Measurements from ENCODE around the gene XPR1. TPM values are rescaled to one million over a fixed set of nuclear protein-coding genes. Genes with fewer than 3 reads are reported as not detected.
"Not testable (repeated sequence)": the region's sequence is repeated elsewhere in the genome, so short reads cannot be mapped to it uniquely, and the experiment has no call there.

Gene XPR1
- total and polyA plus RNA-seq, 2 donors (not counting 1 experiment from before 2014, with no cell fraction given): 2.8 to 22.3 TPM

- H3K27ac Mint-ChIP-seq: no peak overlapping the region
- H3K4me3 Mint-ChIP-seq: no peak overlapping the region
- Histone ChIP-seq H2AFZ (ENCODE audit: insufficient read depth, low read depth, low read length, poor library complexity, severe bottlenecking) (no peak overlapping the region), H3K9ac (ENCODE audit: low read length) (no peak overlapping the region), H3K27ac (ENCODE audit: low read length in 2 of 2) (no peak overlapping the region), H4K20me1 (ENCODE audit: control insufficient read depth, insufficient read depth, low read length, poor library complexity, severe bottlenecking) (peaks cover 4% of the 10 kb centered on the region), H3K36me3 (replicated peaks in 1 of 2; ENCODE audit: control extremely low read depth in 1 of 2, control insufficient read depth in 1 of 2, extremely low read depth in 1 of 2, insufficient read depth in 2 of 2, low read length in 1 of 2) (peaks cover 3 to 9% of the 10 kb centered on the region in 2 experiments), H3K27me3 (replicated peaks in 1 of 4; ENCODE audit: control extremely low read depth in 1 of 4, control insufficient read depth in 3 of 4, insufficient read depth in 4 of 4, low read length in 3 of 4) (no peaks in the 10 kb centered on the region), H3K4me1 (ENCODE audit: control insufficient read depth in 2 of 2, insufficient read depth in 2 of 2, low read length in 2 of 2) (no peaks in the 10 kb centered on the region), H3K4me3 (ENCODE audit: control extremely low read depth in 1 of 5, extremely low read depth in 1 of 5, insufficient read depth in 1 of 5, low read depth in 2 of 5, low read length in 4 of 5) (no peak overlapping the region), H3K79me2 (ENCODE audit: control insufficient read depth, insufficient read depth, low read length) (no peaks in the 10 kb centered on the region), H3K4me2 (replicated peaks; ENCODE audit: low read depth, low read length, poor library complexity, severe bottlenecking) (no peak overlapping the region), H3K9me3 (ENCODE audit: control extremely low read depth in 1 of 3, control insufficient read depth in 2 of 3, insufficient read depth in 1 of 3, low read length in 2 of 3) (peaks cover 0 to 1% (median 0%) of the 10 kb centered on the region in 3 donors)
- 100% methylated on average over 2 of the region's 2 CpGs for WGBS (ENCODE audit: insufficient coverage)
- no peaks in the 10 kb centered on the region for H3K27me3 Mint-ChIP-seq
- intact Hi-C loops (cut with micrococcal nuclease): no loop called here
- ATAC-seq (ENCODE audit: low read depth) (no peak), DNase-seq (no peak)
- H3K4me1 Mint-ChIP-seq: no peaks in the 10 kb centered on the region
- H3K9me3 Mint-ChIP-seq (ENCODE audit: insufficient read depth): no peaks in the 10 kb centered on the region
- CTCF ChIA-PET: no interaction called here
- no peak for TF ChIP-seq CTCF (IDR thresholded peaks at IDR 0.05)
- TF ChIP-seq EZH2 (IDR thresholded peaks at IDR 0.05; ENCODE audit: borderline replicate concordance, insufficient read depth, low read depth, low read length, poor library complexity, severe bottlenecking): no peak
- POLR2A ChIA-PET: no interaction called here
Observed at GRCh38 chr1:180821970-180822369, 190.1 kb downstream of the XPR1 start.

GRCh38 chr1:180831507-180831906 is 199.7 kb downstream of the XPR1 start:
- H3K4me1 Mint-ChIP-seq; H3K27ac Mint-ChIP-seq; H3K4me3 ChIP-seq (ENCODE audit: control extremely low read depth in 1 of 5, extremely low read depth in 1 of 5, insufficient read depth in 1 of 5, low read depth in 2 of 5, low read length in 4 of 5); H3K9ac ChIP-seq (ENCODE audit: low read length); DNase-seq; H3K27me3 Mint-ChIP-seq; POLR2A ChIA-PET; H3K4me1 ChIP-seq (ENCODE audit: control insufficient read depth in 2 of 2, insufficient read depth in 2 of 2, low read length in 2 of 2); H2AFZ ChIP-seq (ENCODE audit: insufficient read depth, low read depth, low read length, poor library complexity, severe bottlenecking); intact Hi-C loops (cut with micrococcal nuclease); H3K4me3 Mint-ChIP-seq; CTCF ChIA-PET; ATAC-seq (ENCODE audit: low read depth); H4K20me1 ChIP-seq (ENCODE audit: control insufficient read depth, insufficient read depth, low read length, poor library complexity, severe bottlenecking); H3K27ac ChIP-seq (ENCODE audit: low read length in 2 of 2); H3K27me3 ChIP-seq (replicated peaks in 1 of 4; ENCODE audit: control extremely low read depth in 1 of 4, control insufficient read depth in 3 of 4, insufficient read depth in 4 of 4, low read length in 3 of 4); H3K9me3 ChIP-seq (ENCODE audit: control extremely low read depth in 1 of 3, control insufficient read depth in 2 of 3, insufficient read depth in 1 of 3, low read length in 2 of 3); H3K79me2 ChIP-seq (ENCODE audit: control insufficient read depth, insufficient read depth, low read length); H3K4me2 ChIP-seq (replicated peaks; ENCODE audit: low read depth, low read length, poor library complexity, severe bottlenecking); H3K36me3 ChIP-seq (replicated peaks in 1 of 2; ENCODE audit: control extremely low read depth in 1 of 2, control insufficient read depth in 1 of 2, extremely low read depth in 1 of 2, insufficient read depth in 2 of 2, low read length in 1 of 2): not testable (repeated sequence)
- peaks cover 12% of the 10 kb centered on the region for H3K9me3 Mint-ChIP-seq (ENCODE audit: insufficient read depth)
- no CpG with 5 or more reads among the region's 2 CpGs for WGBS (ENCODE audit: insufficient coverage)

- DNase-seq; ATAC-seq (ENCODE audit: low read depth); H3K4me1 ChIP-seq (ENCODE audit: control insufficient read depth in 2 of 2, insufficient read depth in 2 of 2, low read length in 2 of 2); H3K27ac ChIP-seq (ENCODE audit: low read length in 2 of 2); H3K4me3 ChIP-seq (ENCODE audit: control extremely low read depth in 1 of 5, extremely low read depth in 1 of 5, insufficient read depth in 1 of 5, low read depth in 2 of 5, low read length in 4 of 5); H3K36me3 ChIP-seq (replicated peaks in 1 of 2; ENCODE audit: control extremely low read depth in 1 of 2, control insufficient read depth in 1 of 2, extremely low read depth in 1 of 2, insufficient read depth in 2 of 2, low read length in 1 of 2); H2AFZ ChIP-seq (ENCODE audit: insufficient read depth, low read depth, low read length, poor library complexity, severe bottlenecking); H3K4me2 ChIP-seq (replicated peaks; ENCODE audit: low read depth, low read length, poor library complexity, severe bottlenecking); H3K4me1 Mint-ChIP-seq; H3K27me3 Mint-ChIP-seq; H3K27me3 ChIP-seq (replicated peaks in 1 of 4; ENCODE audit: control extremely low read depth in 1 of 4, control insufficient read depth in 3 of 4, insufficient read depth in 4 of 4, low read length in 3 of 4); H3K79me2 ChIP-seq (ENCODE audit: control insufficient read depth, insufficient read depth, low read length); H3K4me3 Mint-ChIP-seq; intact Hi-C loops (cut with micrococcal nuclease); POLR2A ChIA-PET; H4K20me1 ChIP-seq (ENCODE audit: control insufficient read depth, insufficient read depth, low read length, poor library complexity, severe bottlenecking); H3K9ac ChIP-seq (ENCODE audit: low read length); H3K9me3 ChIP-seq (ENCODE audit: control extremely low read depth in 1 of 3, control insufficient read depth in 2 of 3, insufficient read depth in 1 of 3, low read length in 2 of 3); CTCF ChIA-PET; H3K27ac Mint-ChIP-seq: not testable (repeated sequence)
- no CpG with 5 or more reads among the region's 1 CpG for WGBS (ENCODE audit: insufficient coverage)
- H3K9me3 Mint-ChIP-seq (ENCODE audit: insufficient read depth): peaks cover 12% of the 10 kb centered on the region
Observed at GRCh38 chr1:180833180-180833579, 201.4 kb downstream of the XPR1 start.

All from B cell (primary cell).